HG02678 (cell line): ENCODE results near the gene LRP4.

Source experiments
- ATAC-seq: cut with Tn5 transposase; IDR thresholded peaks from one replicate; pipeline ENCODE4 v1.9.1; 2021; ENCODE audit warnings: mild to moderate bottlenecking, moderate library complexity; ENCODE audit not compliant: unreplicated experiment

Gene LRP4

DNA sequence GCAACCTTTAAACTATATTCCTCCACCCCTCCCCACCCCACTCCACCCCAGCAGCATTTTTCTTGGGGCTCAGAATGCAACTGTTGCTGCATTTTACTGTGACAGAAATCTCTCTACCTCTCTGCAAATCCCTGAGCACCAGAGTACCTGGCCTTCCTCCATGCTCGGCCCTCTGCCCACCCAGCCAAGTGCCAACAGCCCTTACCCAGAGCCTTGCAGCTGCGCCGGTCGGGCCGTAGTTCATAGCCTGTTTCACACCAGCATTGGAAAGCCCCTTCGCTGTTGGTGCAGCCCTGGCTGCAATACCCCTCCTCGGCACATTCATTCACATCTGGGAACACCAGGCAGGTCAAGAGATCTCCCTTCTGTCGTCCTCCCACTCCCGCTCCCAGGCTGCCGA is 23.4 kb downstream of the LRP4 start:
- no peak for ATAC-seq

DNA sequence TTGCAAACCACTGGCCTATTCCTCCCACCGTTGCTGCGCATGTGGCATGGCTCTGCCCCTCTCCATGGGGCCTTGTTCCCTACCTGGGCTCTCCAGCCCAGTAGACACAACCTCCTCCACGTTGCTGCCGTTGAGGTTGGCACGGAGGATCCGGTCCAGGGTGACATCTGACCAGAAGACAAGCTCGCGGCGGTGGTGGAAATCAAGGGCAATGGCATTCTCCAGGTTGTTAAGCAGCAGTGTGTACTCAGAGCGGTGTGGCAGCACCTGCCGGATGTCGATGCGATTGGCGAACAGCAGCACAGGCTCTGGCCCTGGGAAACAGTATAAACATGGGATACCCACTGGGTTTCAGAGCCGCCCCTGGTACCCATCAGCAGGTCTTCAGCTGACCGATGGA is 23.8 kb downstream of the LRP4 start:
- no peak for ATAC-seq

DNA sequence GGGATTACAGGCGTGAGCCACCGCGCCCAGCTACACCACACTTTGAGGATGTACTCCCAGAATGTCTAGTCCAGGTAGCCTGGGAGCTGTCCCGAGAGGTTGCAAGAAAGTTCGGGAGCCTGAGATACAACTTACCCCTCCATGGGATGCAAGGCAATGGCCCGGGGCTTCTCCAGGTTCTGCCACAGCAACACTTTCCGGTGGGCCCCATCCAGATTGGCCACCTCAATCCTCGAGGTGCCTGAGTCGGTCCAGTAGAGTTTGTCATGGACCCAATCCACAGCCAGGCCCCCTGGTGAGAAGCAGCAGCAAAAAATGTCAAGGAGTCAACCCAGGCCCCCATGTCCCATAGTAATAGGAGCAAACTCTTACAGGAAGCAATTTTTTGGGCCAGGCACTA is 25.5 kb downstream of the LRP4 start:
- no peak for ATAC-seq

DNA sequence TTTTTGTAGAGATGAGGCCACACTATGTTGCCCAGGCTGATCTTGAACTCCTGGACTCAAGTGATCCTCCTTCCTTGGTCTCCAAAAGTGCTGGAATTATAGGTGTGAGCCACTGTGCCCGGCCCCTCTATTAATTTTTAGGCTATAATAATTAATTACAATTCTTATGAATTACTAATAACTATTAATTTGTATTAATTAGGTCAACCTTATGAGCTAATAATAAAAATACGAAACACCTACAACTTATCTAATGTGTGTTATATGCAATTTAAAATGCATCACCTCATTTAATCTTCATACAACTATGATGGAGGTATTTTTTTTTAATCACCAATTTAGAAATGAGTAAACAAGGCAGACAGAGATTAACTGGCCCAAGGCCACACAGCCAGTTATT is 26.2 kb downstream of the LRP4 start:
- no peak for ATAC-seq

DNA sequence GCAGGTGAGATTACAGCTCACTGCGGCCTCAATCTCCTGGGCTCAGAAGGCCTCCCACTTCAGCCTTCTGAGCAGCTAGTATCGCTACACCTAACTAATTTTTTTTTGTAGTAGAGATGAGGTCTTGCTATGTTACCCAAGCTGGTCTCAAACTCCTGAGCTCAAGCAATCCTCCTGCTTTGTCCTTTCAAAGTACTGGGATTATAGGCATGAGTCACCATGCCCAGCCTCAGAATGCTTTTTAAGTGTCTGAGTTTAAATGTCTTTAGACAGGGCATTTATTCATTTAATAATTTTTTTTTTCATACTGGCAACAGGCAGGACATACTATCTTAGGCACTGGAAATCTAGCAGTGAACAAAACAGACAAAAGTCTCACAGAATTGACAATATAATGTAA is 27.7 kb downstream of the LRP4 start:
- no peak for ATAC-seq

DNA sequence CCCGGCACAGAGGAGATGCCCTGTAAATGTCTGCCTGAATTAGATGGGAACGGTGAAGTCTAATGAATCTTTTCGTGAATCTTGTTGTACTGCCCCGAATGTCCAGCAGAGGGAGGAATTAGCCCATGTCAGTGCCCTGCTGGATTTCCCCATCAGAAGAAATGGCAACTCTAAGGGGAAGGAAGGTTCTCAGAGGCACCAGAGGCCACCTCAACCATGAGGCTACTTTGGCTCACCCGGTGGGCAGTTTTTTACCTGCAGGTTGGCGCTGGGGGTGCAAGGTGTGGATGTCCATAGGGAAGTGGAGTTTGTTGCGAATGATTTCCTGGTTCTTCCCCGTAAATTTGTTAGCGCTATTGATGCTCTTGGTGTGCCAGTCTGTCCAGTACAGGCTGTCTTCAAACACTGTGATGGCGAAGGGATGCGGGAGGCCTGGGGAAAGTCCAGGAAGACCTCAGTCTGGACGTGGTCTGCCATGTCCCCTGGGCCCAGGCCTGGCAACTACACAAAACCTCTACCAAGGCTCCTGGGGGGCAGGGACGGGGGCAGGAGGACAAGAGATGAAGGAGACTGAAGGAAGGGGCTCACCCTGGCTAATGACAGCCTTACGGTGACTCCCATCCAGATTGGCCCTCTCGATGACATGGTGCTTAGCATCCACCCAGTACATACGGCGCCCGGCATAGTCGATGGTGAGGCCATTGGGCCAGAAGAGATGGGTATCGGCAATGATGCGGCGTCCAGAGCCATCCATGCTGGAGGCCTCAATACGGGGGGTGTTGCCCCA is 28.5 kb downstream of the LRP4 start:
- no peak for ATAC-seq

- no peak for ATAC-seq
Observed at GRCh38 chr11:46889251-46889650, 29.1 kb downstream of the LRP4 start.

DNA sequence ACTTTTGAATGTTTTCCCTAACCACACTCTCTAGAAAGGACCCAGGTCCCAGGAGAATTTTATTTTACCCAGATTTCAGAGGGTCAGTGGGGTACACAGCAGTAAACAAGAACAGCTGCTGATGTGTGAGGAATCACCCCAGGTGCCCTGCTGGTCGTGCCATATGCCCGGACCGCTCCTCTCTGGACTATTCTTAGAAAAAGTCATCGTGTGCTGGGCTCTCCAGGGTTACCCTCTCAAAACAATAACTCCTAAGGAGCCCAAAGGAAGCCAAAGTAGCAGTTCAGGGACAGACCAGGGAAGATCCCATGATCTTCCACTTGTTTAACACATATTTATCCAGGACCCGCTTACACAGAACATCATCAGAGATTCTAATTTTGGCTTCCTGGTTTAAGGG is 29.7 kb downstream of the LRP4 start:
- ATAC-seq = no peak

DNA sequence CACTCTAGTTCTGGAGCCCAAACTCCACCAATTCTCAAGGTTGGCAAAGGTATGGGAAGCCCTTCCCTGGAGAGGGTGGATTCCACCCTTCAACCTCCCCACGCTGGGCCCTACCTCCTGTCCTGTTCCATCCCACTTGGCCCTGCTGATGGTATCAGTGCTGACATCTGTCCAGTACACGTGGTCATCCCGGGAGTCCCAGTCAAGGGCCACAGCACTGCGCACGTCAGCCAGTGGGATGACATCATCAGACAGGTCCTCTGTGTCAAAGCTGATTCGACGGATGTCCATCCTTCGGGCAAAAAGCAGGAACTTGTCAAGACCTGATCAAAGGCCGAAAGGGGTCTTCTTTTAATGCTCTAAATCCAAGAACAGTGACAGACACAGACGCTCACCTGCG is 32.1 kb downstream of the LRP4 start:
- no peak for ATAC-seq

GRCh38 chr11:46879056-46879585 is 39.2 kb downstream of the LRP4 start:
- no peak for ATAC-seq

- no peak for ATAC-seq
Observed at GRCh38 chr11:46877580-46877979, 40.8 kb downstream of the LRP4 start.

DNA sequence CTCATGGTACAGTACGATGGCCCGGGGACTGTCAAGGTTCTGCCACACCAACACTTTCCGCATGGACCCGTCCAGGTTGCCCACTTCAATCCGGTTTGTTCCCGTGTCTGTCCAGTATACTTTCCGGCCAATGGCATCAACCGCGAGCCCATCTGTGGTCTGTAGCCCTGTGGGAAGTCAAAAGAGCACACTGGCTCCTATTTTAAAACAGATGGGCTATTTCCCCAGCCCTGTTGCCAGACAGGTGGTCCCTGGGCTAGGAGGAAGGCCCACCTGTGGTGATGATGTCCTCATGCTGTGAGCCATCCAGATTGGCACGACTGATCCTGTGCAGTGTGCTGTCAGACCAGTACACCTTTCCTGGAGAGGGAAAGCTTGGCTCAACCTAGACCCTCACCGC is 41.9 kb downstream of the LRP4 start:
- ATAC-seq = no peak

DNA sequence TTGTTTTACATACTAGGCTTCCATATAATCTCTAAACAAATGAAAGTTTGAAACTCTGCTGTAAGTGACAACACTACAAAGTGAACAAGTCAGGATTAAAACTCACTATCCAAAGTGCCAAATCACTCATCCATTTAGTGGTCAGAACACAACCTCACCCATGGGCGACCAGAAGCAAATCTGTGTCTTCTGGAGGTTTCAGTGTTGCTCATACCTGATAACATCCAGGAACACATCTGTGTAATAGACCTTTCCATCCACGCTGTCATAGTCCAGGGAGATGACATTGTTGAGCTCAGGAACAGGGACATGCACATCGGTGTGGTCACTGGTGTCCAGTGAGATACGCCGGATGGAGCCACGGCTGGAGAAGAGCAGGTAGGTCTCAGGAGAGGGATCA is 43.8 kb downstream of the LRP4 start:
- ATAC-seq = no peak

- no peak for ATAC-seq
Observed at GRCh38 chr11:46868912-46869311, 49.4 kb downstream of the LRP4 start.

DNA sequence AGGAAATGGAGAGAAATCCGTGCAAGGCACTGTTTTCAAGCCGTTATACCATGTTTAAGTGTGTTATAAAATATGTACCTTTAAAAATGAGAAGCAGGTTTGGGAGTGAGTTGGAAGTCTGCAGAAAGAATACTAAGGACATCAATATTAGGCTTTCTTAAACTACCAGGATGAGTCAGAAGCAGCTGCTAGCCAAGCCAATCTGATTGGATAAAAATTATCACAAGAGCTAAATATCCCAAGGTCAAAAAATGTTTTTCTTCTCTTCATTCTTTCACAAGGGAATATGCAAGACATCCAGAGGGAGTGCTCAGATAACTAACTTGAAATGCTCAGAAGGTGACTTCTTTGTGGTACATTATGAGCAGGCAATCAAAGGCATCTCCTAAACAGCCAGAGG is 53.0 kb downstream of the LRP4 start:
- ATAC-seq = no peak

- no peak for ATAC-seq
Observed at GRCh38 chr11:46860218-46860617, 58.1 kb downstream of the LRP4 start.

DNA sequence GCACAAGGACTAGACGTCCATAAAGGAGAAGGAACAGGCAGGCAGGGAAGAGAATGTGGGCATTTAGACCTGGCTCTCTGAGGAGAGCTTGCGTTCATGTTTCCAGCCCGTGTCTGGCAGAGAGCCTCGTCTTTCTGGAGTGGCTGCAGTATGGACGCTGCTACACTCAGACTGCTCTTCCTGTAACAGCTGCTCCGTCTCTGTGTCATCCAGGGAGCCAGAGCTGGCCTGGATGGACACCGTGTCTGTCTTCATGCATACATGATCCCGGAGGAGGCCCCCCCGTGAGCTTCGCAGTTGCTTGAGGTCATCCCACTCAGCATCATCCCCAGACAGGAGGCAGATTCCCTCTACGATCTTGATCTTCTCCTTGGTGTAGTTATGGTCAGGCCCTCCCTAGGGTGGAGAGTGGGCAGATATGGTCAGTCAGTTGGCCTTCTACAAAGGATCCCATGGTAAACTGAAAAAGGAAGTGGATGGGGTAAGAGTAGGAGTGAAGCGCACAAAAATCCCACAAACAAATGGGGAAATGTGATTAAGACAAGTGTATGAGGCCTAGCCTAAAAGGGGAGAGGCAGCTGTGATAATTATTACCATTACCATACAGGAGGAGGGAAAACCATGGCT is 59.3 kb downstream of the LRP4 start:
- ATAC-seq = no peak

DNA sequence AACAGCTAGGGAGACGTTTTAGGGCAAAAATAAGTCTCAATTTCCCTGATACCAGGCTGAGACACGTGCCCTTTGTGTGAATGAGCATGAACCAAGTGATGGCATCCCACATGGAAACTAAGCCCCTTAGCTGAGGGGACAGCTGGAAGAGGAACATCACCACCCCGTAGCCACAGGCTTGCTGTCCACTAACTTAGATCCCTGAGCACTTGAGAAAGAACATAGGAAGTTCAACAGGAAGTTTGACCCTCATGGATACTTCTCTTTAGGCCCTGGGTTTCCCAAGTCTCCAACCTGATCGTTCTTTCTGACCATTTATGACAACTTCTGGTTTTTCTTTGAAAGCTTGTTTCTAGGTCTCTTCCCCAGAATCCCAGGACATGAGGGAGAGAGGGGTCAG is 60.7 kb downstream of the LRP4 start:
- ATAC-seq = no peak

DNA sequence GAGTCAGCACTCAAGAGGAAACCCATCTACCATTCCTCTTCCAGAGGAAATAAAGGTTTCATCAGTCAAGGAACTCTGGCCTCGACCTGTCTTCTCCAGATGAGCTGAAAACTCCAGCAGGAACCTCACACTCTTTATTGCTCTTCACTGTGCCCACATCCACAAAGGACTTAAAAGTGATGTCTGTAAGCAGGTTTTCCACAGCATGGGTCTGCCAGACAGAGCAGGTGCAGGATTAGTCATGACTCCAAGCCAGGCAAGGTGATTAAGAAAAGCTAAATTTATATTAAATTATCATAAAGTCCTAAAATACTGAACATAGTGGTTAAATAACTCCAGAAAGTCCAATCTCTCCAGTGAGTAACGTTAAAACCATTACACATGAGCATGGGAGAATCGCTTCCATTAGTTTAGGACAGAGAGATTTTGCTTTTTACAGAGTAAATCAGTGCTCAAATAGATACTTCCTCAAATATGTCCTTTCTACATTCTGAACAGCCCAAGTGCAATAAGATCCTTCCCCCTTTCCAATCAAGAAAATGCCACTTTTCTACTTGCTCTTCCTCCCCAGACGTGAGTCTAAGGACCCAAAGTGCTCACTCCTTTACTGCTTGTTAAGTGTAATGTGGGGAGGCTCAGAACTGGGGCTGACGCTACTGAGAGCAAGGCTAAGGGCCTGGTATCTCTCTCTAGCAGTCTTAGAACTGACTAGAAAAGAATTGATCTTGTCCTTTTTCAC is 61.6 kb downstream of the LRP4 start:
- ATAC-seq = no peak

DNA sequence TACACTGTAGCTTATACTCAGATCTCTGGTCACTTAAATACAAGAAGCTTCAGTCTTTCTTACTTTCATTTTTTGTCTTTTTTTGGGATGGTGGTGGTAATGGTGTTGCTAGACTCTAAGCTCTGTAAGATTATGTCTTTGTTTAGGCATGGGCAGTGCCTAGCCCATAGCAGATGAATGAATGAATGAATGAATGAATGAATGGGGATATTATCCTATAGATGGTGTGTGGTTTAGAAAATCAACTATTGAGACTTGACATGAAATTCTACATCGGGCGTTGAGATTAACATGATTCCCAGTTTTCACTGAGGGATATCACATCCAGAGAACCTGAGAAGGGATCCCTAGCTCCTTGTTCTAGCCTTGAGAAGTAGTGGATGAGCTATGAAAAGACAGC is 62.5 kb downstream of the LRP4 start:
- ATAC-seq = no peak

GRCh38 chr11:46855167-46855566 is 63.2 kb downstream of the LRP4 start:
- ATAC-seq = no peak

DNA sequence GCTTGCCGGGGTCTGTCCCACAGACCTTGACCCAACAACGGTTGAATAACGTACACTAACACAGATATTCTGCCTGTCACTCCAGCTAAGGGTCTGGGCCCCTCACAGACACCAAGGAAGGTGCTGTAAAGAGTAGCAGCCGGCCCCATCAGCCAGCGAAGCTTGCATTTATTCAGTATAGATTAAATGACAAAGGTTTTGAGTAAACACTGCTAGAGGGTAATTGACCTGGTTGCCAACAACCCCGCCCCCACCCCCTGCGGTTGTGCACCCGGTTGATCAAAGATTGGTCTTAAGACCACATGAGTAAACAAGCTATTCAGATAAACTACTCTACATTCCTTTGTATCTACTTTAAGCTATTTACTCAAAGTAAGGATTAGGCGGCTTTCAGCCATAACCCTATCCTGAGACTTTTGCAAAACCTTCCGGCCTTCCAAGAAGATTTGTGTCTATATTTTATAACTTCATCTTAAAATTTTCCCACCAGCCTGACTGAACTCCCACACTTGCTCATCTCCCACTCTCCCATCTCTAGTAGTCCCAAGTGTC is 67.4 kb downstream of the LRP4 start:
- ATAC-seq = no peak
